Mononuclear cell (primary cell): Measurements from ENCODE around the gene KRTAP10-11. TPM values are rescaled to one million over a fixed set of nuclear protein-coding genes. Genes with fewer than 3 reads are reported as not detected.

ENCODE experiments used
- H3K27me3 ChIP-seq: 2 replicates; pipeline ENCODE4 v1.6.0; 2011; ENCODE audit warnings: low read length, control low read depth; ENCODE audit not compliant: insufficient read depth
- H3K4me1 ChIP-seq: 2 replicates; pipeline ENCODE4 v1.5.1; 2011; ENCODE audit warnings: mild to moderate bottlenecking, low read length, control low read depth; ENCODE audit not compliant: insufficient read depth
- H3K4me3 ChIP-seq: 2 replicates; pipeline ENCODE4 v1.5.1; 2011; ENCODE audit warnings: mild to moderate bottlenecking, low read length, moderate library complexity
- H3K9me3 ChIP-seq: 2 replicates; pipeline ENCODE4 v1.5.1; 2011; ENCODE audit warnings: low read depth, mild to moderate bottlenecking, control low read depth, low read length
- total RNA-seq: library from RNA; depleted of rRNA; stranded (reverse); fragments of >200 nt; gene quantifications from one replicate; pipeline ENCODE4 v1.2.3, GENCODE V29; 2012

Gene KRTAP10-11
- total RNA-seq, 1 donor = not detected

DNA sequence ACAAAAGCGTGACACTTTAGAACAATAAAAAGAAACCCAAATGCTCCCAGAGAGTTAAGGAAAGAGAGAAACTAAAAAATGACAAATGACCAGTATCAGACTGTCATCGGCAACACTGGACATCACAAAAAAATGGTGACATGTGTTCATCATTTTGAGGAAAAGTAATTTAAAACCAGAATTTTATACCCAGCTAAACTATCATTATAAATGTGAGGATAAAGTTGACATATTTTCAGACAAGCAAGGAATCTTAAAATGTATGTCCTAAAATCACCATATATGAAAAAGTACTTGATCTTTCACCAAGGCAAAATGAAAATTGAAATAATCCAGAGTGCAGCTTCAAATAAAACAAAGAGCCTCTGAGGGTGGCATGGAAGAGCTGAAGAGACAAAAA is 1.3 kb upstream of the KRTAP10-11 start:
- Histone ChIP-seq H3K4me1 (no peaks in the 10 kb centered on the region), H3K27me3 (no peaks in the 10 kb centered on the region), H3K4me3 (no peak overlapping the region), H3K9me3 (peaks cover 14% of the 10 kb centered on the region)

DNA sequence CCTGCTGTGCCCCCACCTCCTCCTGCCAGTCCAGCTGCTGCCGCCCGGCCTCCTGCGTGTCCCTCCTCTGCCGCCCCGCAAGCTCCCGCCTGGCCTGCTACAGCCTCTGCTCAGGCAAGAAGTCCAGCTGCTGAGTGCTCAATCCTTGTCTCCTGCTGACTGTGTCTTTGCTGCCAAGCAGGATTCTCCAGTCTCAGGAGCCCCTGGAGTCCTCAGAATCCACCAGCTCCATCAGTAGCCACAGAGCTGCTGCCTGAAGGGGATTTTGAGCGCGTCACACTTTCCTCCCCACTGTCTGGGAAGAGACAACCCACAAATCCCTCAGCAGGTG is 973 bp downstream of the KRTAP10-11 start:
- Histone ChIP-seq H3K27me3 (no peaks in the 10 kb centered on the region), H3K9me3 (peaks cover 14% of the 10 kb centered on the region), H3K4me3 (no peak overlapping the region), H3K4me1 (no peaks in the 10 kb centered on the region)

DNA sequence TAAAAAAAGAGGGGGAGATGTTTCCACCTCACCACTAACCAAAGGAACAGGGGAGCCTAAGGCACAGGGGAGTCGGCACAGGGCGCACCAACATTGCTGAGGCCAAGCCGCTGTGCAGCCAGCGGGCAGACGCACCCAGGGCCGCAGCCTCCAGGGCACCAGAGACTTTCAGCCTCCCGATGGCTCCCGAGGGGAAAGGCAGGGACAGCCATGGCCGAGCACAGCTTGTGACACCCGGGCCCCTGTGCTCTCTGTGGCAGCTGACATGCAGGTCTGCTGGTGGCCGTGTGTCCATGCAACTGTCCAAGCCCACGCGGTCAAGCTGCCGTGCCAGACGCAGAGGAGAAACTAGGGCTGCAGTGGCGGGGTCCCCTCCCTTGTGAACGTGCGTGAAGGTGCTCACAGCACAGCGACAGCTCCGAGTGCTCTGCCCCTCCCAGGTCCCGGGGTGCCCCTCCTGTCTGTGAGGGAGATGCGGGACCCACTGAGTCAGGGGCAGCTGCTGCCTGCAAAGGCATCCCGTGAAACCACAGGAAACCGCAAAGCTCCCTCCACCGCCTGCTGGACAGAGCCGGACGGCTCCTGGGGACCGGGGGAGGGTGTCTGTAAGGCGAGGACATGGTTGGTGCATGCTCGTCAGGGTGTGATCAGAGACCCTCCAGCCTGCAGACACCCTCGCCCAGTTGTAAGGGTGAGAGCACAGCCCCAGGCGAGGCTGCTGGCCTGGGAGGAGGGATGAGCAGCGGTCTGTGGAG is 2.5 kb downstream of the KRTAP10-11 start:
- Histone ChIP-seq H3K9me3 (peaks cover 14% of the 10 kb centered on the region), H3K27me3 (no peaks in the 10 kb centered on the region), H3K4me3 (no peak overlapping the region), H3K4me1 (peaks cover 2% of the 10 kb centered on the region)

GRCh38 chr21:44649521-44650100 is 3.4 kb downstream of the KRTAP10-11 start:
- H3K9me3 ChIP-seq = peaks cover 5% of the 10 kb centered on the region
- no peaks in the 10 kb centered on the region for H3K27me3 ChIP-seq
- no peak overlapping the region for H3K4me3 ChIP-seq
- peaks cover 9% of the 10 kb centered on the region for H3K4me1 ChIP-seq

DNA sequence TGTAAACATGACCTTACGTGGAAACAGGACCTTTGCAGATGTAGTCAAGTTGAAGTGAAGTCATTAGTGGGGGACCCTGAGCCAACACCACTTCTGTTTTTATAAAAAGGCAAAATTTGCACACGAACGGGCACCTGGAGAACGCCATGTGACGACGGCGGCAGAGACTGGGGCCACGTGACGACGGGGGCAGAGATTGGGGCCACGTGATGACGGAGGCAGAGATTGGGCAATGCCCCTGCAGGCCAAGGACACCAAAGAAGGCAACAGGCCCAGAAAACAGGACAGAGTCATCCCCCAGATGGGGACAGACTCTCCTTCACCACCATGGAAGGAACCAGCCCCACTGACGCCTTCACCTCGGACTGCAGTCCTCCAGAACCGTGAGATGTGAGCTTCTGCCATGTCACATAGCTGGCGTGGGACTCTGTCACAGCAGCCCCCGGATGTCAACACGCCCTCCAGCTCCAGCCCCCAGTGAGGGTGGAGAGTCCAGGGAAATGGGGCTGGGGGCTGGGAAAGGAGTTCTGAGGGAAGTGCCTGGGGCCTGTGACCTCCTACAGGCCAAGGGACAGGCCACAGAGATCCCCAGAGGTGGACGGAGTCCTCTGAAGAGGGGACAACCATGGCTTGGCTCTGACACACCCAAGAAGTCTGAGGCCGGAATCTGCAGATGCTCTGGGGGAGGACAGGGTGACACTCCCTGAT is 4.2 kb downstream of the KRTAP10-11 start:
- Histone ChIP-seq H3K27me3 (no peaks in the 10 kb centered on the region), H3K9me3 (no peaks in the 10 kb centered on the region), H3K4me3 (no peak overlapping the region), H3K4me1 (peaks cover 11% of the 10 kb centered on the region)

DNA sequence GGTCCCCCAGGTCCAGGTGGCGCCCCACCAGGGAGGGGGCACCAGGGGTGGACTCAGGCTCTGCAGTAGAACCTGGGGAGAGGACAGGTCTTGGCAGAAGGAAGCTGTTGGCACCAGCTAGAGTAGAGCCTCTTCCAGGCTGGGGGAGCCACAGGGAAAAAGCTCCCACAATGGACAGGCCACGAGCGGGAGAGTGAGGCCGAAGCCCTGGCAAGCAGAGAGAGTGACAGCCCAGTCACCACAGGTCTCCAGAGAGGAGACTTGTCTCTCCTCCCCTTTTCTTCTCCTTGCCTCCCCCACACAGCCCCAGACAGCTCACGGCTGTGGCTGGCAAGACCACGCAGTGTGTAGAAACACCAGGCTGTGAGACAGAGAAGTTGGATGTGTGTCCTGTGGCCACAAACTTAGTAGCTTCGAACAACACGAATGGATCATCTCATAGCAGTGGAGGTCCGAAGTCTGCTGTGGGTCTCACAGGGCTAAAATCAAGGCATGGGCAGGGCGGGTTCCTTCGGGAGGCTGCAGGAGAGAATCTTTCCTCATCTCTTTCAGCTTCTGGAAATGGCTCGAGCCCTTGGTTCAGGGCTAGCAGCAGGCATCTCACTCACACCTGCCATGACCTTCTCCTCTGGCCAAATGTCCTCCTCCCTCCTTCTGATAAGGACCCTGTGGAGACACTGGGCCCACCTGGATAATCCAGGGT is 4.9 kb downstream of the KRTAP10-11 start:
- peaks cover 11% of the 10 kb centered on the region for H3K4me1 ChIP-seq
- no peaks in the 10 kb centered on the region for H3K27me3 ChIP-seq
- H3K9me3 ChIP-seq = no peaks in the 10 kb centered on the region
- H3K4me3 ChIP-seq = no peak overlapping the region

GRCh38 chr21:44653123-44653522 is 6.9 kb downstream of the KRTAP10-11 start:
- peaks cover 20% of the 10 kb centered on the region for H3K4me1 ChIP-seq
- H3K27me3 ChIP-seq = no peaks in the 10 kb centered on the region
- no peaks in the 10 kb centered on the region for H3K9me3 ChIP-seq
- no peak overlapping the region for H3K4me3 ChIP-seq

DNA sequence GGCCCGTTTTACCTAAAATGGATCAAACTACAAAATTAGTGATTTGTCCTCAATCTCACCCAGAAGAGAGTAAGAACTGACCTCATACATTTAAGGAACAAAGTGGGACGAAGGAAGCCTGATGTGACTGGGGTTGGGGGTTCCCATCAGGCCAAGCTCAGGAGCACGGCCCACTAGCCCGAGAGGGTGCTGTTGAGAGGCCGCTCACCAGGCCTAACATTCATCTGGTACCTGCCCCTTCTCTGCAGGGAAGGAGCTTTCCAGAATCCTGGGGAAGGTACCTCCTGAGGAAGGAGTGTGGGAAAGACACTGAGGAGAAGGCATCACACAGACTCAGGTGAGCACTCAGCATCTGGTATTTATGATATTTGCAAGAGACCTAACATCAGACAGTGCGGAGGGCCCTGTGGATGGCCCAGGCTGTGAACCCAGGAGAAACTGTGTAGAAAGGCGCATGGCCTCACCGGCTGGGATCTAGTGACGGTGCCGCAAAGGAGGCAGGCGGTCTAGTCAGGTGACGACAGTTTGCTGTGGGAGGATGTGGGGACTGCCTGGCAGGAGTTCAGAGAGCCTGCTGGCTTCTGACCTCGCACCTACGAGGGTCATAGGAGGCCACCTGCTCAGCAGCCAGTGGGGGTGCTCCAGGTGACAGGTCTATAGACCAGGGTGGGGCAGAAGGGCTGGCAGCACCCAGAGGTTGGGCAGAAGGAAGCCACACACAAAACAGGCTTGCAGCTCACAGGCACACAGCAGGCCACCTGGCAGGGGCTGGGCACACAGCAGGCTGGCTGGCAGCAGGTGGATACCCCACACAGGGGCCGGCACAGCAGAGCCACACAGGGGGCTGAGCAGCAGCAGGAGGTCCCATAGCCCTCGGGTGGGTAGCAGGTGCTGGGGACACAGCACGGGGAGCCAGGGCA is 7.7 kb downstream of the KRTAP10-11 start:
- no peaks in the 10 kb centered on the region for H3K9me3 ChIP-seq
- no peak overlapping the region for H3K4me3 ChIP-seq
- H3K4me1 ChIP-seq = peaks cover 28% of the 10 kb centered on the region
- no peaks in the 10 kb centered on the region for H3K27me3 ChIP-seq

DNA sequence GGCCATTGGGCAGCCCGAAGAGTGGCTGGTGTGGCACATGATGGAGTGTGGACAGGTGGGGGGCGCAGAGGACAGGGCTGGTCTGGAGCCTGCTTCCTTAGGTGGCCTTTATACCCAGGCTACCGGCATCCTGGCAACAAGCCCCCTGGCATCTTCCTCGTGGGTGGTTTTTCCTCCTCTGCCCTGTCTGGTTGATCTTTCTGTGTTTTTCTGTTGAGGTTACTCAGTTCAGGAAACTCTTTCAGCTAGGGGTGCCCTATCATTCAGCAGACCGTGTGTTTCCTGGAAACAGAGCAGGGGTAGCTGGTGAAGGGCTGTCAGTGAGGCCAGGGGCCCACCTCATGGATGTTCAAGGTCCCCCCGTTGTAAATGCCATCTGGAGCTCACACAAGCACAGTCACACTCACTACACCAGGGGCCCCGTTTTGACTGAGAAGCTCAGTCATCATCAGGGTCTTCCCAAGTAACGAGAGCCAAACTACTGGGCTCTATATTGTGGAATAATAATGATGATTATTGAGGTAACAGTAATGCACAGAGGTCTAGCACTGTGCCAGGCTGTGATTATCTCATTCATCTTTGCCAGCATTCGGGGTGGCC is 8.5 kb downstream of the KRTAP10-11 start, which contains the start of gene KRTAP12-4:
TSS of gene KRTAP12-4 (minus strand) at position 84 of the 600 bp plus-strand sequence. CDS start at position 39, 45 bp downstream.
- no peaks in the 10 kb centered on the region for H3K27me3 ChIP-seq
- H3K4me1 ChIP-seq = peaks cover 31% of the 10 kb centered on the region

DNA sequence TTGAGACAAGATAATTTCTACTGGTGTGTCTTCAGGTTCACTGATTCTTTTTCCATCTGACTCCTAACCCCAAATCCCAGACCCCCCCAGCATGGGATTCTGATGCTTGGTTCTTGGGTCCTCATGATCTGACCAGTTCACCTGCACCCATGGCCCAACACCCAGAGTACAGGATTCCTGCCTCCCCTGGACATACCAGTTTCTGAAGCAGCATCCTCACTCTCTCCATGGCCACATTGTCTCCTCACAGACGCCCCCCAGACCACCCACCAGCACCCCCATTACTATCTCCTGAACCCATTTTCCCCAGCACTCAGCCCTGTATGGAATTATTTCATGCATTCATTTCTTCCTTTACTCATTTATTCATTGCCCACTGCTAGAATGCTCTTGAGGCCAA is 10.7 kb downstream of the KRTAP10-11 start:
- no peaks in the 10 kb centered on the region for H3K27me3 ChIP-seq
- peaks cover 31% of the 10 kb centered on the region for H3K4me1 ChIP-seq
- no peak overlapping the region for H3K4me3 ChIP-seq
- no peaks in the 10 kb centered on the region for H3K9me3 ChIP-seq

More for the DNA sequence above, 8.5 kb downstream of the KRTAP10-11 start, which contains the start of gene KRTAP12-4:
- Histone ChIP-seq H3K4me3 (no peak within 1 kb of the TSS), H3K9me3 (no peaks in the 10 kb centered on the region)

- H3K9me3 ChIP-seq = no peaks in the 10 kb centered on the region
- peaks cover 31% of the 10 kb centered on the region for H3K4me1 ChIP-seq
- H3K27me3 ChIP-seq = no peaks in the 10 kb centered on the region
- H3K4me3 ChIP-seq = no peak within 1 kb of the TSS
Measured at GRCh38 chr21:44657635-44658540, 11.7 kb downstream of the KRTAP10-11 start, which contains the start of gene KRTAP12-3. Gene KRTAP12-3 (plus strand): TSS chr21:44657932. CDS start chr21:44657980, 48 bp downstream.

- H3K27me3 ChIP-seq = peaks cover under 1% of the 10 kb centered on the region
- peaks cover 31% of the 10 kb centered on the region for H3K4me1 ChIP-seq
- H3K9me3 ChIP-seq = peaks cover under 1% of the 10 kb centered on the region
- H3K4me3 ChIP-seq = no peak overlapping the region
Measured at GRCh38 chr21:44658541-44658910, 12.3 kb downstream of the KRTAP10-11 start.
